ENCODE data around the gene ARPC1A.

Gene ARPC1A

GRCh38 chr7:99362801-99363200 lies 37.1 kb downstream of the ARPC1A start:
- Histone ChIP-seq H3K4me2 (ENCODE audit: low read depth, low read length, poor library complexity, severe bottlenecking) (no peak overlapping the region), H3K9ac (ENCODE audit: low read depth, low read length, poor library complexity, severe bottlenecking) (no peak overlapping the region), H3K4me1 (ENCODE audit: insufficient read depth, low read length, poor library complexity, severe bottlenecking) (no peaks in the 10 kb centered on the region), H3K9me2 (replicated peaks; ENCODE audit: low read depth, low read length) (no peaks in the 10 kb centered on the region), H3K9me3 (ENCODE audit: insufficient read depth, low read depth, low read length) (no peaks in the 10 kb centered on the region), H2AFZ (ENCODE audit: low read length) (no peak overlapping the region), H4K20me1 (ENCODE audit: insufficient read depth, low read length, poor library complexity, severe bottlenecking) (no peaks in the 10 kb centered on the region), H3F3A (ENCODE audit: low read depth) (no peaks in the 10 kb centered on the region), H3K4me3 (ENCODE audit: low read length, poor library complexity, severe bottlenecking) (no peak overlapping the region), H3K79me2 (ENCODE audit: insufficient read depth, low read length) (no peaks in the 10 kb centered on the region), H3K36me3 (ENCODE audit: insufficient read depth, low read length) (peaks cover 80% of the 10 kb centered on the region), H3K27me3 (ENCODE audit: insufficient read depth, low read length, poor library complexity, severe bottlenecking) (no peaks in the 10 kb centered on the region)
- TF ChIP-seq CTCF (conservative IDR thresholded peaks at IDR 0.05; ENCODE audit: low read length), result no peak
- TF ChIP-seq EZH2phosphoT487 (IDR thresholded peaks at IDR 0.05; ENCODE audit: borderline replicate concordance), result no peak

- Histone ChIP-seq H3K79me2 (ENCODE audit: insufficient read depth, low read length) (no peaks in the 10 kb centered on the region), H3F3A (ENCODE audit: low read depth) (no peaks in the 10 kb centered on the region), H3K4me1 (ENCODE audit: insufficient read depth, low read length, poor library complexity, severe bottlenecking) (no peaks in the 10 kb centered on the region), H3K9me3 (ENCODE audit: insufficient read depth, low read depth, low read length) (no peaks in the 10 kb centered on the region), H3K9ac (ENCODE audit: low read depth, low read length, poor library complexity, severe bottlenecking) (no peak overlapping the region), H3K9me2 (replicated peaks; ENCODE audit: low read depth, low read length) (no peaks in the 10 kb centered on the region), H3K36me3 (ENCODE audit: insufficient read depth, low read length) (peaks cover 75% of the 10 kb centered on the region), H3K4me3 (ENCODE audit: low read length, poor library complexity, severe bottlenecking) (no peak overlapping the region), H2AFZ (ENCODE audit: low read length) (no peak overlapping the region), H4K20me1 (ENCODE audit: insufficient read depth, low read length, poor library complexity, severe bottlenecking) (no peaks in the 10 kb centered on the region), H3K27me3 (ENCODE audit: insufficient read depth, low read length, poor library complexity, severe bottlenecking) (no peaks in the 10 kb centered on the region), H3K4me2 (ENCODE audit: low read depth, low read length, poor library complexity, severe bottlenecking) (no peak overlapping the region)
- TF ChIP-seq EZH2phosphoT487 (IDR thresholded peaks at IDR 0.05; ENCODE audit: borderline replicate concordance) (no peak), CTCF (conservative IDR thresholded peaks at IDR 0.05; ENCODE audit: low read length) (no peak)
Measured at GRCh38 chr7:99363286-99363685, 37.6 kb downstream of the ARPC1A start.

- H3K9me2 ChIP-seq (replicated peaks; ENCODE audit: low read depth, low read length), result no peaks in the 10 kb centered on the region
- no peak overlapping the region for H2AFZ ChIP-seq (ENCODE audit: low read length)
- no peaks in the 10 kb centered on the region for H3K4me1 ChIP-seq (ENCODE audit: insufficient read depth, low read length, poor library complexity, severe bottlenecking)
- H3K4me3 ChIP-seq (ENCODE audit: low read length, poor library complexity, severe bottlenecking), result no peak overlapping the region
- H3K9me3 ChIP-seq (ENCODE audit: insufficient read depth, low read depth, low read length), result no peaks in the 10 kb centered on the region
- no peaks in the 10 kb centered on the region for H3K27me3 ChIP-seq (ENCODE audit: insufficient read depth, low read length, poor library complexity, severe bottlenecking)
- peaks cover 58% of the 10 kb centered on the region for H3K36me3 ChIP-seq (ENCODE audit: insufficient read depth, low read length)
- no peak overlapping the region for H3K4me2 ChIP-seq (ENCODE audit: low read depth, low read length, poor library complexity, severe bottlenecking)
- H3K9ac ChIP-seq (ENCODE audit: low read depth, low read length, poor library complexity, severe bottlenecking), result no peak overlapping the region
- TF ChIP-seq EZH2phosphoT487 (IDR thresholded peaks at IDR 0.05; ENCODE audit: borderline replicate concordance) (no peak), CTCF (conservative IDR thresholded peaks at IDR 0.05; ENCODE audit: low read length) (peak; percentile 62)
- H3K79me2 ChIP-seq (ENCODE audit: insufficient read depth, low read length), result no peaks in the 10 kb centered on the region
- H4K20me1 ChIP-seq (ENCODE audit: insufficient read depth, low read length, poor library complexity, severe bottlenecking), result no peaks in the 10 kb centered on the region
- no peaks in the 10 kb centered on the region for H3F3A ChIP-seq (ENCODE audit: low read depth)
Measured at GRCh38 chr7:99365318-99366141, 39.8 kb downstream of the ARPC1A start.
